D721Med (cell line): ENCODE data around the gene SRP9.

Source experiments
- DNase-seq: peaks from one replicate; pipeline ENCODE4 v3.0.0; 2011; ENCODE audit warnings: low spot score; ENCODE audit not compliant: insufficient read length
- FAIRE-seq: peaks from 2 replicates; lab custom pipeline; 2011; peaks lifted over from hg19 to GRCh38; lab: Jason Lieb, UNC
- CTCF ChIP-seq: IDR thresholded peaks from 2 replicates; pipeline ENCODE4 v1.5.1; 2012; ENCODE audit warnings: mild to moderate bottlenecking, control low read depth; ENCODE audit not compliant: insufficient read depth; ENCODE audit errors: missing control alignments

SRP9 gene

GRCh38 chr1:225748529-225748928 lies 29.1 kb upstream of the SRP9 start:
- FAIRE-seq, result no peak
- no peak for DNase-seq
- TF ChIP-seq CTCF, result no peak

GRCh38 chr1:225749706-225750105 lies 27.9 kb upstream of the SRP9 start:
- no peak for TF ChIP-seq CTCF
- DNase-seq (no peak), FAIRE-seq (no peak)

- no peak for TF ChIP-seq CTCF
- DNase-seq (no peak), FAIRE-seq (no peak)
These were observed 27.2 kb upstream of the SRP9 start for GRCh38 chr1:225750420-225750819.

GRCh38 chr1:225750875-225751824 lies 26.5 kb upstream of the SRP9 start:
- no peak for DNase-seq
- TF ChIP-seq CTCF, result no peak

GRCh38 chr1:225752245-225752644 lies 25.4 kb upstream of the SRP9 start:
- no peak for FAIRE-seq
- TF ChIP-seq CTCF, result no peak
- no peak for DNase-seq

More at GRCh38 chr1:225750875-225751824, 26.5 kb upstream of the SRP9 start:
- FAIRE-seq, result no peak

- DNase-seq (no peak), FAIRE-seq (no peak)
- no peak for TF ChIP-seq CTCF
These were observed 22.5 kb upstream of the SRP9 start for GRCh38 chr1:225754940-225755641.
